Muscle of back (tissue), 11 donors: ENCODE data around the gene TMEM54. TPM values are rescaled to one million over a fixed set of nuclear protein-coding genes. Genes with fewer than 3 reads are reported as not detected.

ENCODE experiments used
- DNase-seq, 3 donors: peaks; one replicate each; pipeline versions ENCODE4 v3.0.0 to v3.0.0-alpha.2; 2013
- polyA plus RNA-seq, 10 donors: library from polyadenylated mRNA; unstranded; fragments of 120-200 nt; gene quantifications; one replicate each; pipeline ENCODE4 v1.2.1, GENCODE V29; 2013; ENCODE audit not compliant: insufficient read length in 10 of 10

TMEM54 gene
- polyA plus RNA-seq, 10 donors = 4.5 to 15.7 (median 7.2) TPM

- DNase-seq = no peak
Measured at GRCh38 chr1:32895325-32896215, 5.6 kb downstream of the TMEM54 start.

- no peak for DNase-seq
Measured at GRCh38 chr1:32894681-32895080, 6.5 kb downstream of the TMEM54 start.

- no peak for DNase-seq
Measured at GRCh38 chr1:32894019-32894600, 7.1 kb downstream of the TMEM54 start.

- DNase-seq = peak in 2 of 3 donors; percentile 64 to 84
Measured at GRCh38 chr1:32893198-32894018, 7.8 kb downstream of the TMEM54 start.

- DNase-seq = peak in 1 of 3 donors; percentile 65
Measured at GRCh38 chr1:32892368-32893197, 8.6 kb downstream of the TMEM54 start.

GRCh38 chr1:32891630-32892029 is 9.6 kb downstream of the TMEM54 start:
- DNase-seq = no peak

- no peak for DNase-seq
Measured at GRCh38 chr1:32891241-32891570, 10.0 kb downstream of the TMEM54 start.

GRCh38 chr1:32890516-32891240 is 10.5 kb downstream of the TMEM54 start:
- no peak for DNase-seq

- DNase-seq = no peak
Measured at GRCh38 chr1:32889731-32890278, 11.4 kb downstream of the TMEM54 start.

- DNase-seq = no peak
Measured at GRCh38 chr1:32888677-32889420, 12.3 kb downstream of the TMEM54 start.

GRCh38 chr1:32888134-32888533 is 13.1 kb downstream of the TMEM54 start:
- no peak for DNase-seq

GRCh38 chr1:32887623-32888022 is 13.6 kb downstream of the TMEM54 start:
- DNase-seq = no peak

GRCh38 chr1:32886828-32887414 is 14.3 kb downstream of the TMEM54 start:
- DNase-seq = no peak

- DNase-seq = peak in 2 of 3 donors; percentile 67 to 80
Measured at GRCh38 chr1:32886004-32886827, 15.0 kb downstream of the TMEM54 start, which contains the start of gene HPCA. Gene HPCA, plus strand, starts transcription at chr1:32886491. Its CDS starts 2,408 bp downstream, at chr1:32888899.

GRCh38 chr1:32885676-32886003 is 15.5 kb downstream of the TMEM54 start:
- no peak for DNase-seq

GRCh38 chr1:32884726-32885125 is 16.5 kb downstream of the TMEM54 start:
- DNase-seq = no peak

- DNase-seq = no peak
Measured at GRCh38 chr1:32884032-32884372, 17.2 kb downstream of the TMEM54 start.

GRCh38 chr1:32883338-32884031 is 17.7 kb downstream of the TMEM54 start:
- DNase-seq = no peak
